NAMALWA (cell line): ENCODE measurements around the gene SLC25A26.
A peak's percentile ranks its signal among the peaks of the same experiment; 100 is the strongest.
"Not testable (repeated sequence)": the region's sequence is repeated elsewhere in the genome, so short reads cannot be mapped to it uniquely, and the experiment has no call there.

Experiments used
- DNase-seq: peaks from one replicate; pipeline ENCODE4 v3.0.0-alpha.2; 2015; ENCODE audit warnings: low spot score

SLC25A26 gene, protein sequence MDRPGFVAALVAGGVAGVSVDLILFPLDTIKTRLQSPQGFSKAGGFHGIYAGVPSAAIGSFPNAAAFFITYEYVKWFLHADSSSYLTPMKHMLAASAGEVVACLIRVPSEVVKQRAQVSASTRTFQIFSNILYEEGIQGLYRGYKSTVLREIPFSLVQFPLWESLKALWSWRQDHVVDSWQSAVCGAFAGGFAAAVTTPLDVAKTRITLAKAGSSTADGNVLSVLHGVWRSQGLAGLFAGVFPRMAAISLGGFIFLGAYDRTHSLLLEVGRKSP

DNA sequence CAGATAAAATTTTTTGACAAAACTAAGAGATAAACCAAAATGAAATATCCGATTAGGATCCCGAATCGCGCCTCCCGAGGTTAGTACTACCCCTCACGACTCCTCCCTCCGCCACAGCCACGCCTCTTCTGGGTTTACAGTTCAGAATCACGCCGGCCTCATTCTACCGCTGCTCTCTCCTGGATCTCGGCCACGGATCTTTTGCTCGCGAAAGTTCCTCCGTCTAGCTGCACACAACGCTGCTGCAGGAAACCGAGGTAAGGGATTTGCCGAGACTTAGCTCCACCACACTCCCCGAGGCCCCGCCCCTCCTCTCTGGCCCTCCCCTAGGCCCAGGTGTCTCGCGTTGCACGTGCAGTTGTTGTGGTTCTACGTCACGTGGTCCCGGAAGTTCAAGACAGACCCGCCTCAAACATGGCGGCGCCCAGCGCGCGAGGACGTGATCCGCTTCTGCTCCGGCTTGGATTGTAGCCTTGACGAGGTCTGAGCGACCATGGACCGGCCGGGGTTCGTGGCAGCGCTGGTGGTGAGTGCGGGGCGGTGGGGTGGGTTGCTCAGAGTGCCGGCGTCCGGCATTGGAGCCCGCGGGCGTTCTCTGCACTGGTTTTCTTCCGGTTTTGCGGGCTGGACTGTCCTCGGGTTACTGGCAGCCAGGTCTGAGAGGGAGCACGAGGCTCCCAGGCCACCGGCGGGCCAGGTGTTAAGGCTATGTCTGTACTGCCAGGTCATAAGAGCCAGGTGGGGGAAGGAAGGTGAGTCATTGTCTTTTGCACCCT is at the start of gene SLC25A26:
TSS of gene SLC25A26 (plus strand) at position 400 of the 776 bp plus-strand sequence. CDS start at position 494, 94 bp downstream.
- DNase-seq = peak; percentile 94

DNA sequence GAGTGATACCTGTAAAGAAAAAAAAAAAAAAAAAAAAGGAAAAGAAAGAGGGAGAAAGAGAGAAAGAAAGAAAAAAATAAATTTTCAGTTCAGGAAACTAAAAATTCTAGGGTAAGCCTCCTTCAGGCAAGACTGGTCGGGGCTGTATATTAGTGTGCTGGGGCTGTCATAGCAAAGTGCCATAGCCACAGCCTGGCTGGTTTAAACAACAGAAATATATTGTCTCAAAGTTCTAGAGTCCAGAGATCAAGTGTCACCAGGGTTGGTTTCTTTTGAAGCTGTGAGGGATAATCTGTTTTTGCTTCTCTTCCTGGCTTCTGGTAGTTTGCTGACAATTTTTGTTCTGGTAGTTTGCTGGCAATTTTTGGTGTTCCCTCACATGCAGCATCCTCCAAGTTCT is 48.4 kb upstream of the SLC25A26 start:
- DNase-seq = no peak

- DNase-seq = no peak
These were observed 43.8 kb upstream of the SLC25A26 start for GRCh38 chr3:66177026-66177425.

DNA sequence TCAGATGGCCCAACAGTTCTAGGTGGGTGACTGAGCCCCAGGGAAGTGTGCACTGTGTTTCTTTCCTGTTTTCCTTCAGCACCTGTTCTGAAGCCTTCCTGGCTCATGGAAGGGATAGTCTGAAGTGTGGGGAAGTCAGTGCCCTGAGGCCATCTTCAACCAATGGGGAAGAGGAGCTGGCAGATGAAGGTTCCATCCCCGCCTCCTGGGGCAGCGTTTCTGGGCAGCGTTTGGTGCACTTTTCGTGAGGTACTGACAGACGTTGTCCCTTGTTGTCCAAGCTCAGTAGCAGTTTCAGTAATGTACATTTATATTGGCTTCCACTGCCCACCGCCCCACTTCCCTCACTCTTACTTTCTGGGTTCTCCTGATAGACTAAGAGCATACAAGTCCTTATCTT is 42.6 kb upstream of the SLC25A26 start:
- DNase-seq = no peak

DNA sequence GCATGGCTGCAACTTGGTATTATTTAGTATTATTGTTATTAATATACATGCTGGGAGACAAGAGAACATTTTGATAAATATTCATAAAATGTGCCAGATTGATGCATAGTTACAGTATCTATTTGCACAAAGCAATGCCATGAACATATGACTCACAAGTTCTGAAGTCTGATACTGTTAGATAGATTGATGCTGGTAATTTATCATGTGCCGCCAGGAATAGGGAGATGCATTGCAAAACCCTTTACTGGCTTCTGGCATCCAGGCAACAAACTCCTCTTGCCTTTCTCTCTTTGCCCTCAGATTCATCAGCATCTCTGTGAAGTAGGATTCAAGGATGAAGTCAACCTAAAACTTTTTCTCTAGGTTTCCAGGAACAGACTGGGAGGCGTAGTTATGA is 41.0 kb upstream of the SLC25A26 start:
- DNase-seq = no peak

DNA sequence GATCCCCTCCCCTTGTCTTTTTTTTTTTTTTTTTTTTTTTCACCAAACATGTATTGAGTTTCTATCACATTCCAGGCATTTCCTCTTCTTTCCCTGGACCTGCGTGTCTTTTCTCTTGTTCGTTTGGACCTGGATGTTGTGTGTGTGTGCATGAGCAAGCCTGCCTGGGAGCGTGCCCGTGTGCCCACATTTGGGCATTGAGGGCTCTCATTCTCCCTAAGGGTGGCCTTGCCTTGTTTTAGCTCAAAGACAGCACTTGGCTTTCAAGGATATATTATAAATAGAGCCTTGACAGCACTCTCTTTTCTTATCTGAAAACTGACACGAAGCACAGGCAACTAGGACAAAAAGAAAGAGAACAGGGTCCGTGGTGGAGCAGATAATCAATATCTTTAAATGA is 39.0 kb upstream of the SLC25A26 start:
- DNase-seq = no peak

- DNase-seq = no peak
These were observed 38.6 kb upstream of the SLC25A26 start for GRCh38 chr3:66182246-66182645.

GRCh38 chr3:66186545-66186944 is 34.3 kb upstream of the SLC25A26 start:
- DNase-seq = no peak

- DNase-seq = no peak
These were observed 25.4 kb upstream of the SLC25A26 start for GRCh38 chr3:66195347-66195783.

DNA sequence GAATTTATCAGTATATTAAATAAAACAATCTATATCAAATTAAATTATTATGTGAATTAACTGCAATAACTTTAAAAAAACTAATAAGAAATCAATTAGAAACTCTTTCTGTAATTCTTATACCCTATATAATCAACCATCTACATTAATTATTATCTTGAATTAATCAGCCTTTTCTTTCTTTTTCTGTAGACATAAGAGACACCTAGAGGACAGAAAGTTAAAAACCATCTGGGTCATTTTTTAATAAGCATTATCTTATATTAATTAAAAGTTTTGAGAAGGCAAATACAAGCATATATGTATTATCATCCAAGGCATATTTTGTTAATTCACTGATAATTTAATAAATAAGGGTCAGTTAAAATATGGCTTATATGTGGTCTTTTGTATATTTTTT is 24.2 kb upstream of the SLC25A26 start:
- DNase-seq = no peak

GRCh38 chr3:66198437-66199088 is 22.2 kb upstream of the SLC25A26 start:
- DNase-seq = no peak

DNA sequence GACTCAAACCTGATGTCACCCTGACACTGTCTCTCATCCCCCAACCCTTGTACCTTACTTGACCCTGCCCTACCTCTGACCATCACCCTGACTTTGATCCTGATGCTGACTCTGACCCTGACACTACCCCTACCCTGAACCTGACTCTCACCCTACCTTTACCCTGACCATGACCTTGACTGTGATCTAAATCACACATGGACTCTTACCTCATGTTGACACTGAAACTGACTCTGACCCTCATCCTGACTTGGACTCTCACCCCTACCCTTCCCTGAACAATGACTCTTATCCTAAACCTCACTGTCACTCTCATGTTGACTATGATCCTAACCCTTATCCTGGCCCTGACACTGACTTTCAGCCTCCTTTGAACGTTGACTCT is 21.7 kb upstream of the SLC25A26 start:
- DNase-seq = no peak

GRCh38 chr3:66200147-66200546 is 20.7 kb upstream of the SLC25A26 start:
- DNase-seq = no peak

- DNase-seq = no peak
These were observed 20.0 kb upstream of the SLC25A26 start for GRCh38 chr3:66200786-66201185.

GRCh38 chr3:66203275-66203674 is 17.5 kb upstream of the SLC25A26 start:
- no peak for DNase-seq

GRCh38 chr3:66206806-66207205 is 14.0 kb upstream of the SLC25A26 start:
- no peak for DNase-seq

DNA sequence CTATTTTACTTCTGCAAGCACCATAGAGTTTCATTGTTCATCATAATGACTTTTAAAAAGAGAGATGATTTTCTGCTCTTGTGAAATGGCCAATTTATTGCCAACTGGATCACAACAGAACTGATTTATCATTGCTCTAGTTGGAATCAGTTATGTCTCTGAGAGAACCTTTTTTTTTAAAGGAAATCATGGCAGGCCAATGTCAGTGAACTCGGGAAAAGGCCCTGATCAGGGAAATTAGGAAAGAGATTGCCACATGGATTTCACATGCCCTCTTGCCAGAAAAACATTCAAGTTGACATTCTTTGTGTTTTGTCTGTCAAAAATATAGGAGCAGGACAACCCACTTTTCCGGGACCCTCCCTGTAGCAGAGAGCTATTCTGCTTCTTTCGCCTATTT is 12.6 kb upstream of the SLC25A26 start:
- DNase-seq = no peak

DNA sequence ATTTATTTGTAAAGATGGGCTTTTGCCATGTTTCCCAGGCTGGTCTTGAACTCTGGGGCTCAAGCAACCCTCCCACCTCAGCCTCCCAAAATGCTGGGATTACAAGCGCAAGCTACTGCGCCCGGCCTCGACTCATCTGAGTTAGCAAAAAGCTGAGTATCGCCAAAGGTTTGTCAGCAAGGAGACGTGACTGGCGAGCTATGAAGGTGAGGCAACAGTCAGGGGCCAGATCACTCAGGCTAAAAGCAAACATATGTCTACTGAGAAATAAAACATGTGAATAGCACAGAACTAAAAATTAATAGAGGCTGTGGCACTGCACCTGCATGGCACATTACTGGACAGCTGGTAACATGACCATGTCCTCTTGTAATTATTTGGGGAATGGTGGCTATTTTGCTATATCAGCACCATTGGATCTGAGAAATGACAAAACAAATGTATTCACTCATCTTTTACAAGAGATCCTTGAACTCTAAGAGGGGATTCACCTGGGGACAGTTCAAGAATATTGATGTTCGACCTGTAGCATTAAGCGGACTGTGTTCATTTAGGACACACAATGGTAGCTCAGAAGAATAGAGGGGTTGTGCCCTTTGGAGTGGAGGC is 10.0 kb upstream of the SLC25A26 start:
- DNase-seq = no peak

GRCh38 chr3:66211779-66212178 is 9.0 kb upstream of the SLC25A26 start:
- no peak for DNase-seq

DNA sequence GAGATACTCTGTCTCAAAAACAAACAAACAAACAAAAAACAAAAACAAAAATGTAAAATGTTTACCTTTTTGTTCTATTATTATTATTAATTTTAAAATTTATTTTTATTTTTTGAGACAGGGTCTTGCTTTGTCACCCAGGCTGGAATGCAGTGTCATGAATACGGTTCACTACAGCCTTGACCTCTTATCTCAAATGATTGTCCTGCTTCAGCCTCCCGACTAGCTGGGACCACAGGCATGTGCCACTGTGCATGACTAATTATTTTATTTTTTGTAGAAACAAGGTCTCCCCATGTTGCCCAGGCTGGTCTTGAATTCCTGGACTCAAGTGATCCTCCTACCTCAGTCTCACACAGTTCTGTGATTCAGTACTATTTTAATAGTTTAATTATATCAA is 5.7 kb upstream of the SLC25A26 start:
- no peak for DNase-seq

- DNase-seq = peak; percentile 19
These were observed 735 bp upstream of the SLC25A26 start for GRCh38 chr3:66220066-66220465.

DNA sequence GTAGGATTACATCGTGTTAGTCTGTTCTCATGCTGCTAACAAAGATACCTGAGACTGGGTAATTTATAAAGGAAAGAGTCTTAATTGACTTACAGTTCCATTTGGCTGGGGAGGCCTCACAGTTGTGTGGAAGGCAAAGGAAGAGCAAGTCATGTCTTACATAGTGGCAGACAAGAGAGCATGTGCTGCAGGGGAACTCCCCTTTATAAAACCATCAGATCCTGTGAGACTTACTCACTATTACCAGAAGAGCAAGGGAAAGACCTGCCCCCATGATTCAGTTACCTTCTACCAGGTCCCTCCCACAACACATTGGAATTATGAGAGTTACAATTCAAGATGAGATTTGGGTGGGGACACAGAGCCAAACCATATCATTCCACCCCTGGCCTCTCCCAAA is 3.4 kb downstream of the SLC25A26 start:
- DNase-seq = no peak

GRCh38 chr3:66226093-66226492 is 5.3 kb downstream of the SLC25A26 start:
- not testable (repeated sequence) for DNase-seq
